B cell (primary cell): ENCODE data around the gene HOXB6.

ENCODE experiments used
- EZH2 ChIP-seq: IDR thresholded peaks from 2 replicates; pipeline ENCODE4 v1.6.1; 2012; ENCODE audit warnings: borderline replicate concordance, low read depth, mild to moderate bottlenecking, moderate library complexity, low read length; ENCODE audit not compliant: insufficient read depth, poor library complexity, severe bottlenecking
- TF ChIP-seq, protein P1 (sequence below): fragments of 200-600 bp; IDR thresholded peaks from one replicate; pipeline ENCODE4 v1.8.0; 2022; ENCODE audit warnings: antibody characterized with exemption, mild to moderate bottlenecking

DNA sequence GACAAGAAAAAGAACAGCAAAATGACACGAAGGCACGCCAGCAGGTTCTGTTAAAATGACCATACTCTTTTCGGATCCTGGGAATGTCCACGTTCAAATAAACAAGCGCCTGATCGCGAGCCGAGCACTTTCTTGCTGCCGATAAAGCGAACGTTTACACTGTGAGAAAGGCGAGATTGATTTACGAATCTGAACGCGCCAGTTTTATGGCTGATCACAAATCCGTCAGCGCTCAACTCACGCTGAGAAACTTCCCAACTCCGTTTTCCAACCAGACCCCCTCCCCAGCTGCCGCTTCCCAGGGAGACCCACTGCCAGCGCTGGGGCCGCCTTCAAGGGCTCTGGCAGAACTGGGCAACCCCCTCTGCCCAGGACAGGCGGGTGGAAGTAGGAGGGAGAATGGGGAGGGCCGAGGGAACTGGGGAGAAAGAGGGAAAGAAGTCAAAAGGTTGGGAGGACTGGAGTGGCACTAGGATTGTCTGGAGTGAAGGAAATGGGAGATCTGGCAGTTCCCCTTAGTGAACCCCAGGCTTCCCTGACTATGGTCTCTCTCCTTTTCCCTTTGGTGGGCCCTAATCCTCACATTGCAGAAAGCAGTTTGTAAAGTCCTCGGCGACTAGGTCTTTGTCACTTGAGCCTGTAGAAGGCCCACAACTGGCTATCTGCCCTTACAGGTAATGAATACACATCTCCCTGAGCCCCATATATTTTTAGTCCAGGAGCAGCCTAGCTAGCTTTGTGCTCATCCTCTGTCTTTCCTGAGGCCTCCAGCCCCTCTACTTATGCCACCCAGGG lies 33.6 kb downstream of the HOXB6 start:
- TF ChIP-seq, protein P1, sequence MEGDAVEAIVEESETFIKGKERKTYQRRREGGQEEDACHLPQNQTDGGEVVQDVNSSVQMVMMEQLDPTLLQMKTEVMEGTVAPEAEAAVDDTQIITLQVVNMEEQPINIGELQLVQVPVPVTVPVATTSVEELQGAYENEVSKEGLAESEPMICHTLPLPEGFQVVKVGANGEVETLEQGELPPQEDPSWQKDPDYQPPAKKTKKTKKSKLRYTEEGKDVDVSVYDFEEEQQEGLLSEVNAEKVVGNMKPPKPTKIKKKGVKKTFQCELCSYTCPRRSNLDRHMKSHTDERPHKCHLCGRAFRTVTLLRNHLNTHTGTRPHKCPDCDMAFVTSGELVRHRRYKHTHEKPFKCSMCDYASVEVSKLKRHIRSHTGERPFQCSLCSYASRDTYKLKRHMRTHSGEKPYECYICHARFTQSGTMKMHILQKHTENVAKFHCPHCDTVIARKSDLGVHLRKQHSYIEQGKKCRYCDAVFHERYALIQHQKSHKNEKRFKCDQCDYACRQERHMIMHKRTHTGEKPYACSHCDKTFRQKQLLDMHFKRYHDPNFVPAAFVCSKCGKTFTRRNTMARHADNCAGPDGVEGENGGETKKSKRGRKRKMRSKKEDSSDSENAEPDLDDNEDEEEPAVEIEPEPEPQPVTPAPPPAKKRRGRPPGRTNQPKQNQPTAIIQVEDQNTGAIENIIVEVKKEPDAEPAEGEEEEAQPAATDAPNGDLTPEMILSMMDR: no peak
- no peak for TF ChIP-seq EZH2
